HepG2 (cell line): ENCODE measurements around the gene PMVK. TPM values are rescaled to one million over a fixed set of nuclear protein-coding genes. Genes with fewer than 3 reads are reported as not detected.

Source experiments
- ATF7 ChIP-seq, 2 experiments: fragments of 450-650 bp in 1 of 2; sonication (generic) in 1 of 2; formaldehyde crosslinking in 1 of 2; IDR thresholded peaks; 2 replicates each; pipeline versions ENCODE4 v1.4.0 to v1.6.1; 2016 to 2020; ENCODE audit warnings: antibody characterized with exemption in 1 of 2, mild to moderate bottlenecking in 1 of 2, missing genetic modification reagents in 1 of 2
- ATF7-NPFF ChIP-seq: sonication (generic); formaldehyde crosslinking; IDR thresholded peaks from 2 replicates; pipeline ENCODE4 v1.8.1; 2023; ENCODE audit warnings: mild to moderate bottlenecking, low read depth, missing genetic modification reagents, moderate library complexity
- BORCS8-MEF2B ChIP-seq: sonication (generic); formaldehyde crosslinking; IDR thresholded peaks from 2 replicates; pipeline ENCODE4 v1.8.0; 2022; ENCODE audit warnings: mild to moderate bottlenecking, missing genetic modification reagents
- CAMTA2 ChIP-seq: sonication (generic); formaldehyde crosslinking; IDR thresholded peaks from 2 replicates; pipeline ENCODE4 v1.4.0; 2020; ENCODE audit warnings: mild to moderate bottlenecking, missing genetic modification reagents, borderline replicate concordance
- HIVEP1 ChIP-seq: sonication (generic); formaldehyde crosslinking; IDR thresholded peaks from 2 replicates; pipeline ENCODE4 v1.4.0; 2020; ENCODE audit warnings: mild to moderate bottlenecking, missing genetic modification reagents
- NFE2 ChIP-seq: sonication (generic); formaldehyde crosslinking; IDR thresholded peaks from 2 replicates; pipeline ENCODE4 v1.4.0; 2020; ENCODE audit warnings: missing genetic modification reagents
- NFE2L2 ChIP-seq: fragments of 150-350 bp; IDR thresholded peaks from 2 replicates; pipeline ENCODE4 v1.6.1; 2014; ENCODE audit warnings: low read length
- ONECUT2 ChIP-seq: sonication (generic); formaldehyde crosslinking; IDR thresholded peaks from 2 replicates; pipeline ENCODE4 v1.4.0; 2020; ENCODE audit warnings: missing genetic modification reagents
- PHF21A ChIP-seq: sonication (generic); formaldehyde crosslinking; IDR thresholded peaks from 2 replicates; pipeline ENCODE4 v1.5.0; 2020; ENCODE audit warnings: mild to moderate bottlenecking, missing genetic modification reagents
- PHF8 ChIP-seq: sonication (generic); formaldehyde crosslinking; IDR thresholded peaks from 2 replicates; pipeline ENCODE4 v1.5.0; 2020; ENCODE audit warnings: missing genetic modification reagents
- RCOR2 ChIP-seq: IDR thresholded peaks from 2 replicates; pipeline ENCODE4 v1.6.1; 2016; ENCODE audit warnings: missing biosample characterization, missing genetic modification reagents
- RELA ChIP-seq: sonication (generic); formaldehyde crosslinking; IDR thresholded peaks from 2 replicates; pipeline ENCODE4 v1.4.0; 2020; ENCODE audit warnings: missing genetic modification reagents
- SP1 ChIP-seq, 2 experiments: fragments of 450-650 bp in 1 of 2; sonication (generic) in 1 of 2; formaldehyde crosslinking in 1 of 2; IDR thresholded peaks; 2 replicates each; pipeline versions ENCODE4 v1.4.0 to v1.6.1; 2016 to 2020; ENCODE audit warnings: missing genetic modification reagents in 1 of 2
- SP2 ChIP-seq: sonication (generic); formaldehyde crosslinking; IDR thresholded peaks from 2 replicates; pipeline ENCODE4 v1.5.1; 2020; ENCODE audit warnings: mild to moderate bottlenecking, missing genetic modification reagents
- ZNF101 ChIP-seq: sonication (generic); formaldehyde crosslinking; IDR thresholded peaks from 2 replicates; pipeline ENCODE4 v1.4.0; 2020; ENCODE audit warnings: mild to moderate bottlenecking, low read depth, missing genetic modification reagents, borderline replicate concordance
- ZNF225 ChIP-seq: sonication (generic); formaldehyde crosslinking; IDR thresholded peaks from 2 replicates; pipeline ENCODE4 v1.4.0; 2020; ENCODE audit warnings: mild to moderate bottlenecking, missing genetic modification reagents
- ZNF431 ChIP-seq: sonication (generic); formaldehyde crosslinking; IDR thresholded peaks from 2 replicates; pipeline ENCODE4 v1.9.0; 2022; ENCODE audit warnings: missing genetic modification reagents, low read depth, mild to moderate bottlenecking, borderline replicate concordance
- ZNF496 ChIP-seq: sonication (generic); formaldehyde crosslinking; IDR thresholded peaks from 2 replicates; pipeline ENCODE4 v1.8.1; 2023; ENCODE audit warnings: mild to moderate bottlenecking, moderate library complexity, missing genetic modification reagents; ENCODE audit not compliant: insufficient replicate concordance
- ZNF615 ChIP-seq: sonication (generic); formaldehyde crosslinking; IDR thresholded peaks from 2 replicates; pipeline ENCODE4 v1.5.0; 2020; ENCODE audit warnings: mild to moderate bottlenecking, missing genetic modification reagents, borderline replicate concordance
- ZNF780A ChIP-seq: sonication (generic); formaldehyde crosslinking; IDR thresholded peaks from 2 replicates; pipeline ENCODE4 v1.8.0; 2022; ENCODE audit warnings: mild to moderate bottlenecking, missing genetic modification reagents, moderate library complexity
- ZSCAN21 ChIP-seq: sonication (generic); formaldehyde crosslinking; IDR thresholded peaks from 2 replicates; pipeline ENCODE4 v1.8.0; 2022; ENCODE audit warnings: mild to moderate bottlenecking, missing genetic modification reagents, moderate library complexity, borderline replicate concordance
- polyA plus RNA-seq, 8 experiments: library from polyadenylated mRNA; depleted of rRNA in 3 of 8; stranded (reverse) in 7 of 8; unstranded in 1 of 8; fragments of >200 nt; fragmentation: Illumina TruSeq in 4 of 8; extraction: Trizol in 4 of 8; gene quantifications; 2 replicates each; pipeline versions ENCODE4 v1.2.1 to v1.2.3, GENCODE V29; 2011 to 2016; ENCODE audit warnings: low read depth in 4 of 8, missing spikeins in 1 of 8, mixed read lengths in 1 of 8; ENCODE audit not compliant: insufficient read depth in 1 of 8
- total RNA-seq, 5 experiments: library from RNA; depleted of rRNA; stranded (reverse); fragments of >200 nt; fragmentation: Illumina TruSeq; extraction: Trizol; gene quantifications; 2 replicates each; pipeline ENCODE4 v1.2.3, GENCODE V29; 2016; ENCODE audit warnings: low read depth in 1 of 5
- TF ChIP-seq, protein P1 (sequence below): sonication (generic); formaldehyde crosslinking; IDR thresholded peaks from 2 replicates; pipeline ENCODE4 v1.4.0; 2020; ENCODE audit warnings: missing genetic modification reagents
- TF ChIP-seq, protein P2 (sequence below): sonication (generic); formaldehyde crosslinking; IDR thresholded peaks from 2 replicates; pipeline ENCODE4 v1.4.0; 2020; ENCODE audit warnings: mild to moderate bottlenecking, missing genetic modification reagents, borderline replicate concordance
- TF ChIP-seq, protein P3 (sequence below): sonication (generic); formaldehyde crosslinking; conservative IDR thresholded peaks from 2 replicates; pipeline ENCODE4 v1.5.0; 2020; ENCODE audit warnings: missing genetic modification reagents
- TF ChIP-seq, protein P4 (sequence below): sonication (generic); formaldehyde crosslinking; IDR thresholded peaks from 2 replicates; pipeline ENCODE4 v1.4.0; 2020; ENCODE audit warnings: missing genetic modification reagents

Gene PMVK
- total and polyA plus RNA-seq, 2 of the 13 experiments (the other 11 are each of a cell fraction or from before 2014, with no cell fraction given), result 3.9 to 12.6 TPM

DNA sequence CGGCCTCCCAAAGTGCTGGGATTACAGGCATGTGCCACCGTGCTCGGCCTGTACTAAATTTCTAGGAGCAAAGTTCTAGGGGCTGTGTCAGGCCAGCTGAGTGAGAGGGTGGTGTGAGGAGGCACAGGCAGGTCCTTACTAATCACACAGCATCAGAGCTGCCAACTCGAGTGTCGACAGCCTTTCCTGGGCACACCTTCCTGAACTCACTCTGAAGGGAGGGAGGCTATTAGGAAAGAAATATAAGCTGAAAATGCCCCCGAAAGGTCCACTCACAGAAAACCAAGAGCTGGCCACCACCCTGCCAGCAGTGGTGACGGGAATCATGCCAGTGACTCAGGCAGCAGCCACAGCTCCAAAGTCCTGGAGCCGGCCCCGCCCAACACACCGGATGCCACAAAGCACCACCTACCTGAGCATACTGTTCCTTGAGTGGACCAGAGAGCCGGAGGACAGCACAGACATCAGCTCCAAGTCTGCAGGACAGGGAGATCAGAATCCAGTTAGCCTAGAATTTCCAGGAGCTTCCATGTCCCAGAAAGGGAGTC, 4.5 kb downstream of the PMVK start (continued):
- TF ChIP-seq ZNF780A (CRISPR knock-in tag), result no peak
- TF ChIP-seq NFE2L2, result no peak
- no peak for TF ChIP-seq ZNF225
- no peak for TF ChIP-seq ATF7 (IDR thresholded peaks at IDR 0.05)
- no peak for TF ChIP-seq ATF7 (CRISPR knock-in tag; IDR thresholded peaks at IDR 0.05)
- TF ChIP-seq, protein P1, sequence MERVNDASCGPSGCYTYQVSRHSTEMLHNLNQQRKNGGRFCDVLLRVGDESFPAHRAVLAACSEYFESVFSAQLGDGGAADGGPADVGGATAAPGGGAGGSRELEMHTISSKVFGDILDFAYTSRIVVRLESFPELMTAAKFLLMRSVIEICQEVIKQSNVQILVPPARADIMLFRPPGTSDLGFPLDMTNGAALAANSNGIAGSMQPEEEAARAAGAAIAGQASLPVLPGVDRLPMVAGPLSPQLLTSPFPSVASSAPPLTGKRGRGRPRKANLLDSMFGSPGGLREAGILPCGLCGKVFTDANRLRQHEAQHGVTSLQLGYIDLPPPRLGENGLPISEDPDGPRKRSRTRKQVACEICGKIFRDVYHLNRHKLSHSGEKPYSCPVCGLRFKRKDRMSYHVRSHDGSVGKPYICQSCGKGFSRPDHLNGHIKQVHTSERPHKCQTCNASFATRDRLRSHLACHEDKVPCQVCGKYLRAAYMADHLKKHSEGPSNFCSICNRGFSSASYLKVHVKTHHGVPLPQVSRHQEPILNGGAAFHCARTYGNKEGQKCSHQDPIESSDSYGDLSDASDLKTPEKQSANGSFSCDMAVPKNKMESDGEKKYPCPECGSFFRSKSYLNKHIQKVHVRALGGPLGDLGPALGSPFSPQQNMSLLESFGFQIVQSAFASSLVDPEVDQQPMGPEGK, result peak; percentile 56
- TF ChIP-seq PHF8 (CRISPR knock-in tag), result peak; percentile 61
- TF ChIP-seq ZNF615, result no peak
- TF ChIP-seq SP1 (IDR thresholded peaks at IDR 0.05), result no peak
- TF ChIP-seq SP1 (CRISPR knock-in tag; IDR thresholded peaks at IDR 0.05), result peak; percentile 26; the same call in 1 of the 2 replicates
- no peak for TF ChIP-seq CAMTA2
- no peak for TF ChIP-seq ONECUT2
- peak; percentile 63 for TF ChIP-seq PHF21A (CRISPR knock-in tag)
- TF ChIP-seq, protein P2, sequence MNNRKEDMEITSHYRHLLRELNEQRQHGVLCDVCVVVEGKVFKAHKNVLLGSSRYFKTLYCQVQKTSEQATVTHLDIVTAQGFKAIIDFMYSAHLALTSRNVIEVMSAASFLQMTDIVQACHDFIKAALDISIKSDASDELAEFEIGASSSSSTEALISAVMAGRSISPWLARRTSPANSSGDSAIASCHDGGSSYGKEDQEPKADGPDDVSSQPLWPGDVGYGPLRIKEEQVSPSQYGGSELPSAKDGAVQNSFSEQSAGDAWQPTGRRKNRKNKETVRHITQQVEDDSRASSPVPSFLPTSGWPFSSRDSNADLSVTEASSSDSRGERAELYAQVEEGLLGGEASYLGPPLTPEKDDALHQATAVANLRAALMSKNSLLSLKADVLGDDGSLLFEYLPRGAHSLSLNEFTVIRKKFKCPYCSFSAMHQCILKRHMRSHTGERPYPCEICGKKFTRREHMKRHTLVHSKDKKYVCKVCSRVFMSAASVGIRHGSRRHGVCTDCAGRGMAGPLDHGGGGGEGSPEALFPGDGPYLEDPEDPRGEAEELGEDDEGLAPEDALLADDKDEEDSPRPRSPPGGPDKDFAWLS (CRISPR knock-in tag), result no peak
- TF ChIP-seq, protein P3, sequence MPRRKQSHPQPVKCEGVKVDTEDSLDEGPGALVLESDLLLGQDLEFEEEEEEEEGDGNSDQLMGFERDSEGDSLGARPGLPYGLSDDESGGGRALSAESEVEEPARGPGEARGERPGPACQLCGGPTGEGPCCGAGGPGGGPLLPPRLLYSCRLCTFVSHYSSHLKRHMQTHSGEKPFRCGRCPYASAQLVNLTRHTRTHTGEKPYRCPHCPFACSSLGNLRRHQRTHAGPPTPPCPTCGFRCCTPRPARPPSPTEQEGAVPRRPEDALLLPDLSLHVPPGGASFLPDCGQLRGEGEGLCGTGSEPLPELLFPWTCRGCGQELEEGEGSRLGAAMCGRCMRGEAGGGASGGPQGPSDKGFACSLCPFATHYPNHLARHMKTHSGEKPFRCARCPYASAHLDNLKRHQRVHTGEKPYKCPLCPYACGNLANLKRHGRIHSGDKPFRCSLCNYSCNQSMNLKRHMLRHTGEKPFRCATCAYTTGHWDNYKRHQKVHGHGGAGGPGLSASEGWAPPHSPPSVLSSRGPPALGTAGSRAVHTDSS, result no peak
- TF ChIP-seq SP2 (CRISPR knock-in tag), result no peak
- no peak for TF ChIP-seq HIVEP1 (CRISPR knock-in tag)
- TF ChIP-seq BORCS8-MEF2B (CRISPR knock-in tag), result no peak
- TF ChIP-seq RELA (CRISPR knock-in tag), result no peak
- no peak for TF ChIP-seq NFE2
- no peak for TF ChIP-seq ATF7-NPFF (CRISPR knock-in tag)
- TF ChIP-seq RCOR2 (CRISPR knock-in tag), result no peak
- no peak for TF ChIP-seq ZNF496 (CRISPR knock-in tag)
- no peak for TF ChIP-seq ZNF431 (CRISPR knock-in tag)
- TF ChIP-seq ZSCAN21 (CRISPR knock-in tag), result peak; percentile 62; the same call in 1 of the 2 replicates
- TF ChIP-seq ZNF101 (CRISPR knock-in tag), result no peak
- TF ChIP-seq, protein P4, sequence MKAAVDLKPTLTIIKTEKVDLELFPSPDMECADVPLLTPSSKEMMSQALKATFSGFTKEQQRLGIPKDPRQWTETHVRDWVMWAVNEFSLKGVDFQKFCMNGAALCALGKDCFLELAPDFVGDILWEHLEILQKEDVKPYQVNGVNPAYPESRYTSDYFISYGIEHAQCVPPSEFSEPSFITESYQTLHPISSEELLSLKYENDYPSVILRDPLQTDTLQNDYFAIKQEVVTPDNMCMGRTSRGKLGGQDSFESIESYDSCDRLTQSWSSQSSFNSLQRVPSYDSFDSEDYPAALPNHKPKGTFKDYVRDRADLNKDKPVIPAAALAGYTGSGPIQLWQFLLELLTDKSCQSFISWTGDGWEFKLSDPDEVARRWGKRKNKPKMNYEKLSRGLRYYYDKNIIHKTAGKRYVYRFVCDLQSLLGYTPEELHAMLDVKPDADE (CRISPR knock-in tag), result no peak
